GM18861 (cell line): ENCODE measurements around the gene ZNF358.

ENCODE experiments used
- ATAC-seq: cut with Tn5 transposase; IDR thresholded peaks from one replicate; pipeline ENCODE4 v1.9.1; 2021; ENCODE audit not compliant: unreplicated experiment

ZNF358 gene

GRCh38 chr19:7488736-7489353, 27.1 kb upstream of the ZNF358 start, which contains the start of gene PEX11G:
TSS of gene PEX11G (minus strand) at chr19:7489035. CDS start at chr19:7489010, 25 bp downstream.
- peak; percentile 64 for ATAC-seq

DNA sequence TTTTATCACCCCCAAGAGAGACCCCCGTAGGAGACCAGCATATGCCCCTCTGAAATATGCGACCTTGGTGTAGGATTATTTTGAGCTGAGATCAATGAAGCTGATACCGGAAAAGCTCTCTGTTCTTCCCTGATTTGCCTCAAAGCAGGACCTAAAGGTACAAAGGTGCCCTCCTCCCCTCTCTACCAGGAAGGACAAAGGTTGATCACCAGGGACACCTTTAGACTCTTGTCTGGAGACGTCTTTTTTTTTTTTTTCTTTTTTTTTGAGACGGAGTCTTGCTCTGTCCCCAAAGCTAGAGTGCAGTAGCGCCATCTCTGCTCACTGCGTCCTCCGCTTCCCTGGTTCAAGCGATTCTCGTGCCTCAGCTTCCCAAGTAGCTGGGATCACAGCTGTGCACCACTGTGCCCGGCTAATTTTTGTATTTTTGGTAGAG, 26.3 kb upstream of the ZNF358 start:
- no peak for ATAC-seq

DNA sequence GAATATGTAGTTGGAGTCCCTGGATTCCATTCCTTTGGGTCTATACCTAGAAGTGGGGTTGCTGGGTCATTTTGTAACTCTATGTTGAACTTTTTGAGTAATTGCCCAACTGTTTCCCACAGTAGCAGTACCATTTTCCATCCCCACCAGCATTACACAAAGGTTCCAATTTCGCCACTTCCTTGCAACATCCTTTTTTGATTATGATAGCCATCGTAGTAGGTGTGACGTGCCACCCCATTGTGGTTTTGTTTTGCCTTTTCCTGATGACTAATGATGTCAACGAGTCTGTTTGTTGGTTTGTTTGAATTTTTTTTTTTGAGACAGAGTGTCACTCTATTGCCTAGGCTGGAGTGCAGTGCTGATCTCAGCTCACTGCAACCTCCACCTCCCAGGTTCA, 23.8 kb upstream of the ZNF358 start:
- ATAC-seq, result no peak

DNA sequence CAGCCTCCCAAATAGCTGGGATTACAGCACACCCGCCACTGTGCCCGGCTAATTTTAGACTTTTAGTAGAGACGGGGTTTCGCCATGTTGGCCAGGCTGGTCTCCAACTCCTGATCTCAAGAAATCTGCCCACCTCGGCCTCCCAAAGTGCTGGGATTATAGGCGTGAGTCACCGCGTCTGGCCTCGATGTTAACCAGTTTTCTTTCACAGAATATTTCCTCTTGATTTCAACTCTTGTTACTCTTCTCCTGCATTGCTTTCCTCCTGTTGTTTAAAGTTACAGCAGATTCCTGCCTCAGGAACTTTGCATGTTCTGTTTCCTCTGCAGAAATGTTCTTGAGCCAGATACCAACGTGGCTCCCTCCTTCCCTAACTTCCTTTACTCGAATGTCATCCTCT, 23.3 kb upstream of the ZNF358 start:
- no peak for ATAC-seq

DNA sequence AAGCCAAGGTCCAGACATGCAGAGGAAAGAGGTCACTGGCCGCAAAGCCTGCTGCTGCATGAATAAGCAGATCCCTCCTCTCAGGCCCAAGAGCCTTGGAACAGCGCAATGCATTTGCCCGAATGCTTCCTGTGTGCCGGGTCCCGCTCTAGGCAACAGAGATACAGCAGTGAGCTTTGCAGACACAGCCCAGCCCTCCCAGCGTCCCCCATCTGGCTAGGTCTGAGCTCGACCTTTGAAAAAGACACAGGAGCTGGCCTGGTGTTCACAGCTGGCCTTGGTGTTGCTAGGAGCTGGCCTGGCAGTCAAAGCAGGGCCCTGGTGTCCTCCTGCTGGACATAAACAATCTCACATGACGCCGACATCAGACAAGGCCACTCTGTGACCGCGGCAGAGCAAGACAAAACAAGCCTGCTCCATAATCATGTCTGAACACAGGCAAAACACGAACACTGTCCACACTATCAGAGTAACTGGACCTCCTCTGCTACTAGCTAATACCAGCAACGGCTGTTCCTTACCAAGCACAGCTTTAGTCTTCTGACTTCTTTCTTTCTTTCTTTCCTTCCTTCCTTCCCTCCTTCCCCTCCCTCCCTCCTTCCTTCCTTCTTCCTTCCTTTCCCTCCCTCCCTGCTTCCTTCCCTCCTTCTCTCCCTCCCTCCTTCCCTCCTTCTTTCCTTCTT, 21.3 kb upstream of the ZNF358 start:
- no peak for ATAC-seq

- no peak for ATAC-seq
Measured at GRCh38 chr19:7497292-7497691, 18.6 kb upstream of the ZNF358 start.

GRCh38 chr19:7500811-7501450, 15.0 kb upstream of the ZNF358 start:
- ATAC-seq, result no peak

DNA sequence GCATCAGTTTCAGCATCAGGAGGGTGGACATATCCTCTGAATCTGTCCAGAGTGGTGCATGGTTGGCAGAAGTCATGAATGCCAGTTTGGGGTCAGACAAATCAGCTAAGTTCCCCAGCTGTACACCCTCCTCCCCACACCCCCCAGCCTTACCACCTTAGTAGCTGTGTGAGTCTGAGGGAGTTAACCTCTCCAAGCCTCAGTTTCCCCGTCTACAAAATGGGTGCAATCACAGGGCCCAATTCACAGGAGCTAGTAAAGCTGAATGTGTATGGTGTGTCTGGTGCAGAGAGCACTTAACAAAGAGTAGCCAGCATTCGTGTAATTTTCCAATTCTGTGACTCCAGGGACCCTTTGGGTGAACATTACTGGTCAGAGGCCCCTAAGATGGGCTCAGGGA, 13.4 kb upstream of the ZNF358 start:
- ATAC-seq, result no peak

- no peak for ATAC-seq
Measured at GRCh38 chr19:7504684-7505083, 11.2 kb upstream of the ZNF358 start.

GRCh38 chr19:7505288-7505681, 10.6 kb upstream of the ZNF358 start:
- no peak for ATAC-seq

DNA sequence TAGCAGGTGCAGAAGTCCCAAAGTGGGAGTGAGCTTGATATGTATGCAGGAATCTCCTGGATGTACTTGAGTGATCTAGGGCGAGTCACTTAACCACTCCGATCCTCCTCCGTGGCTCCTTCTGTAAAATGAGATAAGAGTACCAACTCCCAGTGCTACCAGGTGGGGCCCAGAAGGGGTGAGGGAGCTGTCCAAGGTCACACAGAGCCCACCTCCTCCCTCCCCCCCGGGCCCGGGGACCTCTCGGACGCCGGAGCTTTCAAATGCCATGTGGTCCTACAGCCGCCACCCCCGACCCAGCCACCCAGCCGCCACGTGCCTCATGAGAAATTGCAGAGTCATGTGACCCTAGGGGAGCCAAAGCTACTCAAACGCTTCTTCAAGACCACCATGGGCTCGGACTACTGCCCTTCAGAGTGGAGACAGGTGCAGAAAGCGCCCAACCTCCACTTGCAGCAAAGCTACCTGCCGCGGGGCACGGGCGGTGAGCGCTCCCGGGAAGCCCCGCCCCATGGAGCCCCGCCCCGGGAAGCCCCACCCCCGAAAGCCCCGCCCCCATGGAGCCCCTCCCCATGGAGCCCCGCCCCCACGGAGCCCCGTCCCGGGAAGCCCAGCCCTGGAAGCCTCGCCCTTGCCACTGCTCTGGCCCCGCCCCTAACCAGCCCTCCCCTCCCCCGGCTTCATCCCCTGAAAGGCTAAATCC, 10.1 kb upstream of the ZNF358 start:
- no peak for ATAC-seq

- no peak for ATAC-seq
Measured at GRCh38 chr19:7506385-7507328, 9.2 kb upstream of the ZNF358 start.

- ATAC-seq, result no peak
Measured at GRCh38 chr19:7507884-7508283, 8.0 kb upstream of the ZNF358 start.

DNA sequence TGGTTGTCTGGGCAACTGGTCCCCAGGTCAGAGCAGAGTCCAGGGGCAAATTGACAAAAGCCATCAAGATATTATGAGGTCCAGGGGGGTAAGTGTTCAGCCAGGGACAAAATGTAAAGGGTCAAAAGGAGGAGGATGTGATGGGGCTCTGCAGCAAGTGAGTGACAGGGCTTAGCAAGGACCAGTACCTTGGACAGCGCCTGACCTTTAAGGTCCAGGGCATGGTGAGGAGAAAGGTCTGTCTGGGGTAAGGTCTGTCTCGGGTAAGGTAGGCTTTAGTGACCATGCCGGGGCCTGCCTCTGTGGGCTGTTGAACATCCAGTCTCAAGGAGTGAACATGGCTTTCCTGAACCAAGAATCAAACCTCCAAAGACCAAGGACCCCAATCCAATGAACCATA, 6.3 kb upstream of the ZNF358 start:
- no peak for ATAC-seq

DNA sequence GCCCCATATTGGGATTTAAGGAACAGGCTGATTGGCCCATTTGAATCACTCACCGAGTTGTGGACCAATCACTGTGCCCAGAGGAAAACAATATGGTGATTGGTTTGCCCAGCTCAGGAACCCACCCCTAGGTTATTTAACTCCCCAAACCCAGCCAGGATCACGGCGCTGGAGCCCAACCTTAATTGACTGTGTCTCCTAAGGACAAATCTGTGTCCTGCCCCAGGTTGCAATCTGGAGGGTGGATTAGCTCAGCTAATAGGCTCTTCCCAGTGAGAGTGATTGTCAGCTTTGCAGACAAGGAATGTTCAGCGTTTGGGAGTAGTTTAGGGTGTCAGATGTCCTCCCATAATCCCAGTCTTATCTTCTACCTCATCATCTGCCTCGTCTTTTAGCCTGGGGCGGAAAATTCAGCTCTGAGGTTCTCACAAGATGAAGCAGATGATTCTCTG, 3.5 kb upstream of the ZNF358 start:
- ATAC-seq, result no peak

DNA sequence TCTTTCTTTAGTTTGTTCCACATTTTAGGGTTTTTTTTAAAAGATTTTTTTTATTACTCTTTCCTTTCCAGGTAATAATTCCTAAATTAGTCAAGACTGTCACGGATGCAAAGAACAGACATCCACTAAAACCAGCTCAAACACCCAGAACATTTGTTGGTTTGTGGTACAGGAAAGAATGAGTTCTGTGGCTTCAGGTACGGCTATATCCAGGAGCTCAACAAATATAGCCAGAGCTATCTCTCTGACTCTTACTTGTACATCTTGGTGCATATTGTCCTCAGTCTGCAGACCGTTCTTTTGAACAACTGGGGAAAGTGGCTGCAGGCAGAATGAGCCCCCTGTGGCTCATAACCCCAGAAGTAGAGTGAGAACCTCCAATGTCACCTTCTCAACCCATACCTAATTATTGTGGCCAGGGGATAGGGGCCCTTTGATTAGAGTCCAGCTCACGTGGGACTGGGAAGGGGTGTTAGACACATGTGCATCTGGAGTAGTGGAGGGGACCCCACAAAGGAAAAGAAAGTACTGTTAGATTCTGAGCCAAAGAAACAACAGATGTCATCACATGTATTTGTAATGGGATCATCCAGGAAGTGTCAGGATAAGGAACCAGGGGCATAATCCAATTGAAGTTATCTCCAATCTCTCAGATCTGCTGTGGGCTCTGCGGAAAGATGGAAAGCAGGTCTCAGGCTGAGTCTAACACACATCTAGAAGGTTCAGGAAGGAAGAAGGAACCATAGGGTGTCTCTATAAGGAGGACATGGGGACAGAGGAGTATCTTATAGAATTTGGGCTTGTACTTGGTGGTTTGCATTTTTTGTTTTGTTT, 1.9 kb upstream of the ZNF358 start:
- ATAC-seq, result no peak

DNA sequence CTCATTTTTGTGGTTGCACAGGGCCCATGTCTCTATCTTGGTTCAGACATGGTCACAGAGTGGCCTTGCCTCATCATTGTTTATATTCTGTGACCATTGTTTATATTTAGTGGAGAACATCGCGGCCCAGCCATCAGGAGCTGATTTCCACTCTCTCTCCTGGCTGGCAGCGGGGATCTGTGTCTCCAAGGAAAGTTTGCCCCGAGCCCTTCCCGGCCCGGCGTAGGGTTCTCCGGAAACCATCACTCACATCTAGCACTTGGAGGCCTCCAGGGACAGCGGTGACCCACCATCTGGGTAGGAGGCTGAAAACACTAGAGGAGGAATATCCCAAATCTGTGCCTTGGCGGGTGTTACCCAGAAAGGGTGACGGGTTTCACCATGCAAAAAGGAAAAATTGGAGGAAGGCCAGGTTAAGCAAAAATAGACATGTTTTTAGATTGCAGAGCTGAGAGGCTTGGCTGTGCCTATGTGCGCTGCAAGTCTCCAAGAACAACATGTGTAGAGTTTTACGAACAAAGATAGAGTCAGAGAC, 726 bp upstream of the ZNF358 start:
- ATAC-seq, result no peak

DNA sequence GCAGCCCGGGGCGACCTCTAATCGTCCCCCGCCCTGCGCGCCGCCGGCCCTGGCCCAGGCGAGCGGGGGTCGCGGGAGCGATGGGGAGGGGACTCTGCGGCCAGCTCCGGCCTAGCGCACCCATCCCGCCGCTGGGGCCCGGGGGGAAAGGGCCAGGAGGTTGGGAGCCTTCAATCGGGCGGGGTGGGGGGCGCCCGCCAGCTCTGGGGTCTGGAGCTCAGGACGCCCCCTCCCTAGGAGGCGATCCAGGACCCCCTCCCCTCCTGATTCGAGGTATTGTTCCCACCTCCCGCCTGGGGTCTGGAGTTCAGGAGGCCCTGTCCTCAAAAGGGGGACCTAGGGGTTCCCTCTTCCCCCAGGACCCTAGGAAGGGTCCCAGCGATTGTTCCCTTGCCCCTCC, 430 bp downstream of the ZNF358 start:
- no peak for ATAC-seq

GRCh38 chr19:7516878-7517277, 975 bp downstream of the ZNF358 start:
- no peak for ATAC-seq
